GM18526 (cell line): ENCODE data around the gene CARD10.
A peak's percentile ranks its signal among the peaks of the same experiment; 100 is the strongest.

Experiments
- POLR2A ChIP-seq: IDR thresholded peaks from 3 replicates; pipeline ENCODE4 v1.6.1; 2011; ENCODE audit not compliant: insufficient read length; ENCODE audit errors: extremely low read depth

Gene CARD10

GRCh38 chr22:37488337-37489135, 30.7 kb downstream of the CARD10 start:
- no peak for TF ChIP-seq POLR2A

- TF ChIP-seq POLR2A = no peak
Measured at GRCh38 chr22:37487571-37487970, 31.6 kb downstream of the CARD10 start.

- TF ChIP-seq POLR2A = no peak
Measured at GRCh38 chr22:37487129-37487528, 32.1 kb downstream of the CARD10 start.

GRCh38 chr22:37486224-37486845, 32.9 kb downstream of the CARD10 start, which contains the start of gene MFNG:
TSS of gene MFNG (minus strand) at chr22:37486384. CDS start at chr22:37486177, 207 bp downstream.
- peak; percentile 72 for TF ChIP-seq POLR2A

GRCh38 chr22:37485395-37486223, 33.6 kb downstream of the CARD10 start:
- TF ChIP-seq POLR2A = no peak

- peak; percentile 51 for TF ChIP-seq POLR2A
Measured at GRCh38 chr22:37484480-37485394, 34.5 kb downstream of the CARD10 start.

- no peak for TF ChIP-seq POLR2A
Measured at GRCh38 chr22:37483050-37483449, 36.2 kb downstream of the CARD10 start.

- TF ChIP-seq POLR2A = no peak
Measured at GRCh38 chr22:37482244-37482643, 37.0 kb downstream of the CARD10 start.

GRCh38 chr22:37481347-37481907, 37.8 kb downstream of the CARD10 start:
- no peak for TF ChIP-seq POLR2A

GRCh38 chr22:37480387-37481346, 38.5 kb downstream of the CARD10 start:
- TF ChIP-seq POLR2A = no peak

GRCh38 chr22:37479196-37479595, 40.0 kb downstream of the CARD10 start:
- TF ChIP-seq POLR2A = no peak

GRCh38 chr22:37476389-37477329, 42.6 kb downstream of the CARD10 start:
- TF ChIP-seq POLR2A = no peak

- TF ChIP-seq POLR2A = no peak
Measured at GRCh38 chr22:37474447-37475090, 44.6 kb downstream of the CARD10 start.
